ENCODE results near the gene DPP6. TPM values are rescaled to one million over a fixed set of nuclear protein-coding genes. Genes with fewer than 3 reads are reported as not detected.

DPP6 gene
- total RNA-seq, 1 experiment from 2014 or later, result 1.1 TPM

DNA sequence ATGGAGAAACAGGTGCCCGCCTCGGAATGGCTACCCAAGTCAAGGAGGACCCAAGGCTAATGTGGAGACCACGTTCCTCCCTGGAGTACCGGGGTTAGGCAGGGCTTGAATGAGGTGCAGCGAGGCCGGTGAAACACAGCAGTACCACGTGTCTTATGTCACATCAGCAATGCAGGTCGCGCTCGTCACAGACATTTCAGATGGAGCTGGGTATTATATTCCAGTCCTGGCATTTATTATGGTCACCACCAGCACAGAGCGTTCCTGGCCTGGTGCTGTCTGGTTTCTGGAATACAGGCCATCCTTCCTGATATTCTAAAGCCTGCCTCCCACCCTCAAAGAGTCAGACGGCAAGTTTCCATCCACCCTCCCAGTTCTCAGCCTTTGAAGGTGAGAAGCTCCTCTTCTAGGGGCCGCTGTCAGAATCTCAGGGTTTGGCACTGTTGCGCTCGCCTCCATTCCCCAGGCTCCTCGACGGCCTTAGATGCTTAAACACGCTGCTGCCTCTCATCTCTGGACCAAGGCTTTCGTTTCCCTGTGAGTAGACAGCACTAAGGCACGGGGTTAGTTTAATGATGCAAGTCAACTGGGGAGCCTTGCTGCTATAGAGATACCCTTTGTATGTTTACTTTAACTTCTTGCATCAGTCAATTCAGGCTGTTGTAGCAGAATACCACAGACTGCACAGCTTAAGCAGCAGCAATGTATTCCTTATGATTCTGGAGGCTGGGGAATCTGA lies 377.6 kb downstream of the DPP6 start:
- H3K27me3 ChIP-seq (ENCODE audit: control insufficient read depth, insufficient read depth, low read length), result no peaks in the 10 kb centered on the region
- no peak overlapping the region for H3K4me3 ChIP-seq (ENCODE audit: insufficient read depth, low read depth, low read length)
- DNase-seq, result no peak
- no peaks in the 10 kb centered on the region for H3K36me3 ChIP-seq (replicated peaks; ENCODE audit: control insufficient read depth, insufficient read depth, low read length)

DNA sequence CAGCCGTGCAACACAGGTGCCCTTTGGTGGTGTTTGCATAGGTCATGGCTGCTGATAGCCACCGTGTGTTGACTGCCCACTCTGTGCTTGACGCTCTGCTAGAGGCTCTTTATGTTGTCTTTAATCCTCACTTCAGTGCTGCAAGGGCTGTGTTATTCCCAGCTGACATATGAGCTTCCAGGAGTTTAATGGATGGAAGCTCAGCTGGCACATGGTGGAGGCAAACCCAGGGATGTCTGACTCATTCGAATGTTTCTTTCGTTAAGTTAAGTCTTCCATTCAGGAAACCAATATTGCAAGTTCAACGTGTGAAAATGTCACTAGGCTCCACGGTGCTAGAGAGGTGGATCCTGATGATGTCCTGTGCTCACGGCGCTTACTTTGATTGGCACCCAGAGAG lies 378.4 kb downstream of the DPP6 start:
- Histone ChIP-seq H3K27me3 (ENCODE audit: control insufficient read depth, insufficient read depth, low read length) (no peaks in the 10 kb centered on the region), H3K36me3 (replicated peaks; ENCODE audit: control insufficient read depth, insufficient read depth, low read length) (no peaks in the 10 kb centered on the region), H3K4me3 (ENCODE audit: insufficient read depth, low read depth, low read length) (no peak overlapping the region)
- DNase-seq, result no peak

DNA sequence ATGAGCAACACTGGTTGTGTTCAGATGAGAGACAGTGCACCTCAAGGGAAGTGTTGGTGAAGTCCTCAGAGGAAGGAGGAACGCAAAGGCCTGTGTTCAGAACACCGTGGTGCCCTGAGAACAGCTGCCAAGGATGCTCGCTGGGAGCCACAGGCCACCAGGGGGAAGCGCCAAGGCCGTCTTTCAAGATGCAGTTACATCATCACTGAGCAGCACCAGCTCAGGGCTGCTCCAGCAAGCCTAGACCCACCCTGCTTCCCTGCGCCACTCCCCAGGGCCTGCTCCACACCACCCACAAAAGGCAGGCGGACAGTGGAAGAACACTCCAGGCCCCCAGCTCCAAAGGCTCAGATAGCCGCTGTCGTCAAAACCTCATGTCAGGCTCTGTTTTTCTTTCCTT lies 378.8 kb downstream of the DPP6 start:
- peak; percentile 33 for DNase-seq
- Histone ChIP-seq H3K27me3 (ENCODE audit: control insufficient read depth, insufficient read depth, low read length) (no peaks in the 10 kb centered on the region), H3K4me3 (ENCODE audit: insufficient read depth, low read depth, low read length) (no peak overlapping the region), H3K36me3 (replicated peaks; ENCODE audit: control insufficient read depth, insufficient read depth, low read length) (no peaks in the 10 kb centered on the region)

DNA sequence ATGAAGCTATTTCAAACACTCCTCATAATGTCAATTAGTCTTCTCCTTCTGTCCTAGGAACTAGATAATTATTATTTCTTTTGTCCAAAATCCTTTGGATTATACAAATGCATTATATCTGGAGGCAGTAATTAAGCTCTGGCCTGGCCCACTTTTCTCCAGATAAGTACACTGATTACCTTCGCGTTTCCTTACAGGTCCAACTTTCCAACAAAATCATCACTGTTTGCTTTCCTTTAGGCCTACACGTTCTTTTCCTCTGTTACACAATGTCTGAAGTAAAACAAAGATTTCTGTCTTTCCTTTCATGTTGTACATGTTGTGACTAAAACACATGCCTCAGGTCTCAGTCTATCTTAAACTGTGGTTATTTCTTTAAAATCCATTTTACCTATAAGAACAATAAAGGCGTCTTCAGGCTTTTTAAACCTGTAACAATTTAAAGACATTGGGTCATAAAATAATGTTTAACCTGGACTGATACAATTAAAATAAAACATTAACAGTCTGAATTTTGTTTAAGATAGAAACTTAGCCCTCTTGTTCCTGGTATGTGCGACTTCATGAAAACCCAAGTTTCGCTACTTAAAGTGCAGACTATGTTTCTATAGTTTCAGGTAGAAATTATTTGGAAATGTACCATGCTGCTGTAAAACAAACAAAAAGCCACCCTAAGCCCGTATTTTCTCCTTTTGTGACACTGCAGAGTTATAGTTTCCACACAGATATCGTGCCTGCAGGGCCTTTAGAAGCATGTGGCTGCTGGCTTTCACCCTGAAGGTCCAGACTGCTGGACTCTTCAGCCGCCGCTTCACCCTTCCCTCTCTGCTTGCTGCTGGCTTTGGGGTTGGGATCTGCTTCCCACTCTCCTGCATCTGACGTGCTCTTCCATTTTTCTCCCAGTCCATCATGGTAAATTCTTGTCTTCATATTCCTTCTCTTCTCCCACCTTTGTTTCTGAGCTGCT lies 381.7 kb downstream of the DPP6 start:
- no peak for DNase-seq
- Histone ChIP-seq H3K4me3 (ENCODE audit: insufficient read depth, low read depth, low read length) (no peak overlapping the region), H3K36me3 (replicated peaks; ENCODE audit: control insufficient read depth, insufficient read depth, low read length) (no peaks in the 10 kb centered on the region), H3K27me3 (ENCODE audit: control insufficient read depth, insufficient read depth, low read length) (no peaks in the 10 kb centered on the region)

DNA sequence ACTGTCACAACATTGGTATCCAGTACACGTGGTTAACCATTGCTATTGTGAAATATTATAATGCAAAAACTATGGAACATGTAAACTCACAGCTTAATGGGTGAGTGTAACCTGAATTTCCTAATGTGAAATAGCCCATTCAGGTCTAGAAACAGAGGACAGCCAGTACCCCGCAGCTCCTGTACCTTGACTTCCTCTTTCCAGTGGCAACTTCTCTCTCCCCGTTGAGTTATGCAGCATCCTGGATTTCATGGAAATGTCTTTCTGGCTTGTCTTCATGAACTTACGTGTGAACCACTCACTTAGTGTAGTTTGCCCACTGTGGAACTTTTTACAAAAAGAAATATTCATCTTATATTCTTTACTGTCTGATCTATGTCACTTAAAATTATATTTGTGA lies 384.4 kb downstream of the DPP6 start:
- H3K36me3 ChIP-seq (replicated peaks; ENCODE audit: control insufficient read depth, insufficient read depth, low read length), result no peaks in the 10 kb centered on the region
- DNase-seq, result no peak
- H3K27me3 ChIP-seq (ENCODE audit: control insufficient read depth, insufficient read depth, low read length), result no peaks in the 10 kb centered on the region
- no peak overlapping the region for H3K4me3 ChIP-seq (ENCODE audit: insufficient read depth, low read depth, low read length)

DNA sequence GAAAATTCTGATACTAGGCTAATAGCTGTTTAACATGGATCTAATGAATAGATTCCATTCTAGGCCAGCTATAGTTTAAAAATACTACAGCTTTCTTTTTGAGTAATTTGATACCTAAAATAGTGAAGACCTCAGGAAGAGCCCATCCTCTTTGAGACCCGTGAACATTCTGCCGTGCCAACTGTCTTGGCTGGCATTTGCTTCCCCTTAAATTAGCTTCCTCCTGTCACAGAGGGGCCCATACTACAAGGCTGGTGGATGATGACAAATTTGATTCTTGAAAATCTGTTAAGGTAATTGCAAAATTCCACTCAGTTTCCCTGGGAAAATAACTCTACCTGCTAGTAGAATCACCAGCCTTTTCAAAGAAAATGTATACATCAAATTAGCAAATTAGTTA lies 385.0 kb downstream of the DPP6 start:
- no peak overlapping the region for H3K4me3 ChIP-seq (ENCODE audit: insufficient read depth, low read depth, low read length)
- H3K27me3 ChIP-seq (ENCODE audit: control insufficient read depth, insufficient read depth, low read length), result no peaks in the 10 kb centered on the region
- no peak for DNase-seq
- H3K36me3 ChIP-seq (replicated peaks; ENCODE audit: control insufficient read depth, insufficient read depth, low read length), result no peaks in the 10 kb centered on the region

DNA sequence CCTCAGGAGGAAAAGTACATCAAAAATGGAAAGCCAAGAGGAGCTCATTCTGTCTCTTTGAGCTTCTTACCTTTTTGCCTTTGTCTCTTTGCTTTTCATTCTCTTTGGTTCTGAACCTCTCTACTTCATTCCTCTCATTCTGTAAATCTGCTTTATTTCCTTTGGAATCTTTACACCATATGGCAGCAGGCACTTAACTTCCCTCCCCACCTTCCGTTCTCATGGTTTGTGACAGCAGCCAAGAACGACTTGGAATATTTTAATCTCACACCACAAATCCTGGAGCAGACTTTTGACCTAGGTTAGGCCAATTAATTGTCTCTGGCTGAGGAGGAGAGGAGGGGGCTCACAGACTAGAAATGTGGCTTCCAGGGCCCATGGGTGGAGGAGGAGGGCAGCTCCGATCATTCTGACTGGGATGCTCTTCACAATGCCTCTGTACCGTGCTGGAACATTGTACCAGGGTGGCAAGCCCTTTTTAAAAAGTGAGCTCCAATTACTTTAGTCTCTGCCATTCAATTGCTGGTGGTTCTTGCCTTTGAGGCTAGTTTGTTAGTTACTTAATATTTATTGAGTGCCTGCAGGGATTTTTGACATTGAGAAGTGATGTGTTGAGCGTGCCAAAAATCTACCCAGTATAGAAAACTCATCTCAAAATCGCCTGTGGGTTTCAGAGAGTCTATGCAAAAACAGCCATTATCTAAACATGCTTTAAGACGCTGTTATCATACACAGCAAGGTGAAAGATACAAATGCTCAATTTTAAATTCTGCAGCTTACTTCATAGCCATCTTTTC lies 386.6 kb downstream of the DPP6 start:
- H3K36me3 ChIP-seq (replicated peaks; ENCODE audit: control insufficient read depth, insufficient read depth, low read length), result no peaks in the 10 kb centered on the region
- no peak for DNase-seq
- no peak overlapping the region for H3K4me3 ChIP-seq (ENCODE audit: insufficient read depth, low read depth, low read length)
- H3K27me3 ChIP-seq (ENCODE audit: control insufficient read depth, insufficient read depth, low read length), result no peaks in the 10 kb centered on the region

DNA sequence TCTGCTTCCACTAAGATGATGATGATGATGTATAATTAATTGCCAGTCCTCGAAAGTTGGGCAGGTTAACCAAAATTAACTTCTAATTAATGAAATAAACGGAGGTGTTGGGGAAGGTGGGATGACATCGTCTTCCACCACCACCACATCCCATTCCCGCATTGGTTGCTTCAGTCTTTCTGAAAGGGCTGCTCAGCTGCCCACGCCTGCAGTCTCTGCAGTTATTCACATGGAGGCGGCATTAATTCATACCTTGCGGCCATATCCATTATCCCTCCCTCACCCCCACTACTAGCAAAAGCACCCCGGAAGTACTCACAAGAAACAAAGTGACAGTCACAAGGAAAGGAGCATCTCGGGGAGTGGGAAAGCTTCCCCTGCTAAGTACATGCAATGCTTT lies 387.9 kb downstream of the DPP6 start:
- no peaks in the 10 kb centered on the region for H3K36me3 ChIP-seq (replicated peaks; ENCODE audit: control insufficient read depth, insufficient read depth, low read length)
- no peak overlapping the region for H3K4me3 ChIP-seq (ENCODE audit: insufficient read depth, low read depth, low read length)
- H3K27me3 ChIP-seq (ENCODE audit: control insufficient read depth, insufficient read depth, low read length), result no peaks in the 10 kb centered on the region
- DNase-seq, result no peak

DNA sequence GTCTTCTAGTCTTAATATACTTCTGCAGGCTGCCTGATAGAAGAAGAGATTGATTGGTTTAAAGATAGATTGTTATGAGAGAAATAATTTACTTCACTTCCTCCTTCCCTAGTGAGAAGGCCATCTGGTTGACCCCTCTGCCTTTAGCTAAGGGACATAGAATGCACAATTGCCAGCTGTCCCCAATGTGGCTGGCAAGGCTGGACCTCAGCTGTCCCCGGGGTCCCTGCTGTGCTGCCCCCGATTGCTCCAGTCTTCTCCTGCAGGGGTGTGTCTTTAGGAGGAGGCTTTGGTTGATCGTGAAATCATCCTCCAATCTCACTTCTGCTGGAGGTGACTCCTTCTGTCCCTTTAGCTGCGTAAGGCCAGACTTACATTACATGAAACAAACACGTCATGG lies 388.5 kb downstream of the DPP6 start:
- DNase-seq, result no peak
- Histone ChIP-seq H3K27me3 (ENCODE audit: control insufficient read depth, insufficient read depth, low read length) (no peaks in the 10 kb centered on the region), H3K36me3 (replicated peaks; ENCODE audit: control insufficient read depth, insufficient read depth, low read length) (no peaks in the 10 kb centered on the region), H3K4me3 (ENCODE audit: insufficient read depth, low read depth, low read length) (no peak overlapping the region)

DNA sequence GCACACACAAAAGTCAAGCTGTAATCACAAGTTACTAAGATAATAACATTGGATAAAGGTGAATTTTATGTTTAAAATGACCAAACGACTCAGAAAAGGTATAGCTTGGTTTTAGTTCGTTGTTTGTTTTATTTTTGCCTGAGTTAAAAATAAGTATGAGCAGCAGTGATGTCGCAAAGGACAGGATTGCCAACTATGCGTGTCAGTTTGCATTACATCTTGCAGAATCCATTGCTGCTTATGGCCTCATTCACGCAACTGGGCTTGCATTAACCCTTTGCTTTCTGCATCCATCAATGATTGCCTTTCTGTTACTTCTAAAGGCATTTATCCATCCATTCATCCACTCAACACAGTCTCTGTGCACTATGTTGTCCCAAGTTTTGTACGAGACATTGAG lies 389.6 kb downstream of the DPP6 start:
- Histone ChIP-seq H3K4me3 (ENCODE audit: insufficient read depth, low read depth, low read length) (no peak overlapping the region), H3K36me3 (replicated peaks; ENCODE audit: control insufficient read depth, insufficient read depth, low read length) (no peaks in the 10 kb centered on the region), H3K27me3 (ENCODE audit: control insufficient read depth, insufficient read depth, low read length) (no peaks in the 10 kb centered on the region)
- no peak for DNase-seq

DNA sequence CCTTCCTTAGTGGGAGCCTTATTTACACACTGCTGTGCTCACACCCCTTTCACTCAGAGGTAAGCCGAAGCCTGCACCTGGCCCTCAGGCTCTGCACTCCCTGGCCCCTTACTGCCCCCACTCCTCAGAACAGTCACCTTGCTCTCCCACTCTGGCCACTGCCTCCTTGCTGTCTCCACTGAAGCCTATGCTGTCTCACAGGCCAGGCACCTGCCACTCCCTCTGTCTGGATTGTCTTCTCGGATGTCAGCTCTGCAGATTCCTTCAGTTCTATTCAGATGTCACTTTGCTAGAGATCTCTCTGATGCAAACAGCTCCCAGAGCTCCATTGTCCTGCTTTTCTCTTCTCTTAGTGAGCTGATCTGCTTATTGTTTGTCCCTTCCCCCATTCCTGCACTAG lies 390.7 kb downstream of the DPP6 start:
- no peaks in the 10 kb centered on the region for H3K27me3 ChIP-seq (ENCODE audit: control insufficient read depth, insufficient read depth, low read length)
- no peaks in the 10 kb centered on the region for H3K36me3 ChIP-seq (replicated peaks; ENCODE audit: control insufficient read depth, insufficient read depth, low read length)
- no peak for DNase-seq
- no peak overlapping the region for H3K4me3 ChIP-seq (ENCODE audit: insufficient read depth, low read depth, low read length)

DNA sequence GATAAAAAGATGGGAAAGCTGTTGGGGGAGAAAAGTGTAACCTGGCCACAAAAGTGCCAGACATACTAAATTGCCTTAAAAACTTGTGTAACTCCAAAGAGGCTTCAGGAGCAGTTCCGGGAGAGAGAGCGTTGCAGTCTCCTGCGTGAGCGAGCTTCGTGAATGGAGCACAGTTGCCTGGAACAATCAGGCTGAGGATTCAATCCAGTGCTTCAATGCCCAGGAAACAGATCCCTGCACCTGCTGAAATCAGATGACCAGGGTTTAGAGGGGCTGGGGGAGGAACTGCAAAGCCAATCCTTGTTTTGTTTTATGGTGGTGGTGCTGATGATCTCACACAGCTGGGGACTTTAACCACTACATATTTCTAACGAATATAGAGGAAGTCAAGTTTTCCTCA lies 398.3 kb downstream of the DPP6 start:
- Histone ChIP-seq H3K27me3 (ENCODE audit: control insufficient read depth, insufficient read depth, low read length) (no peaks in the 10 kb centered on the region), H3K36me3 (replicated peaks; ENCODE audit: control insufficient read depth, insufficient read depth, low read length) (no peaks in the 10 kb centered on the region), H3K4me3 (ENCODE audit: insufficient read depth, low read depth, low read length) (no peak overlapping the region)
- no peak for DNase-seq

DNA sequence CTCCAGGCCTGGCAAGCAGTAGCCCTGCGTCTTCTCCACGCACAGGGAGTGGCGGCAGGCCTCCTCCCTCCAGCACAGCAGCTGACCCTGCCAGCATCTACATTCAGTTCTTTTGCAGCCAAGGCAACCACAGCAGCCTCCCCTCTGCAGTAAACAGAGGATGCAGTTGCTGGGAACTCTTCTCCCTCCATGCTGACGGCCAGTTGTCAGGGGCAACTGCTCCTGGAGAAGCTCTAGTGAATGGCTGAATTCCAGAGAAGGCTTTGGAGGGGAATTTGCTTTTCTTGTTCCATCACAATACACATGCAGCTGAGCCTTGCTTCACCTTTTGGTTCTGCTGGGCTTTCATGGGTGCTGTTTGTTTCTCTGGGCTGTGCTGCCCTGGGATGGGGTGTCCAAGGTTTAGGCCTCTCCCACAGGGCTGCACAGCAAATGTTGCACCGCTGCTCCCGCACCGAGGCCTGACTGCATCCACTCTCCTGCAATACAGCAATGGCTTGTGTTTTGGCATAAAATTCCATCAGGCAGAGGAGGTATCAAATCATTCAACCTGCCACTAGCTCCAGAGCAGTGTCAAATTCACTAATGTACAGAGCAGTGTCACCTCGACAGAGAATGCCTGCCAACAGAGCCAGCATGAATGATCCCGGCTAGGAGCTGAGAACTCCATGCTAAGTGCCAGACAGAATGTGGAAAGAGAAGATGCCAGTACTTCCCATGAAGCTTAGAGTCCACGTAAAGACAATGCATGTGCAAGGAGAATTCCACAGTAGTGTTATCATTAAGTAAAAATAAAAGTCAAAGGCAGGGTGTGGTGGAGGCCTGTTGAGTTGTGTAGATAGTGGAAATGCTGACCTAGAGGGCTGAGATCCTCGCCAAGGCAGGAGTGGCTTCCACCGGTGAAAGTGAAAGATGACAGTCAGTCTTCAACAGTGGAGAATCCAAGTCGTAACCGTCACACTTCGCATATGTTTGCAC lies 399.6 kb downstream of the DPP6 start:
- peak; percentile 38 for DNase-seq
- H3K36me3 ChIP-seq (replicated peaks; ENCODE audit: control insufficient read depth, insufficient read depth, low read length), result no peaks in the 10 kb centered on the region
- no peak overlapping the region for H3K4me3 ChIP-seq (ENCODE audit: insufficient read depth, low read depth, low read length)
- no peaks in the 10 kb centered on the region for H3K27me3 ChIP-seq (ENCODE audit: control insufficient read depth, insufficient read depth, low read length)

DNA sequence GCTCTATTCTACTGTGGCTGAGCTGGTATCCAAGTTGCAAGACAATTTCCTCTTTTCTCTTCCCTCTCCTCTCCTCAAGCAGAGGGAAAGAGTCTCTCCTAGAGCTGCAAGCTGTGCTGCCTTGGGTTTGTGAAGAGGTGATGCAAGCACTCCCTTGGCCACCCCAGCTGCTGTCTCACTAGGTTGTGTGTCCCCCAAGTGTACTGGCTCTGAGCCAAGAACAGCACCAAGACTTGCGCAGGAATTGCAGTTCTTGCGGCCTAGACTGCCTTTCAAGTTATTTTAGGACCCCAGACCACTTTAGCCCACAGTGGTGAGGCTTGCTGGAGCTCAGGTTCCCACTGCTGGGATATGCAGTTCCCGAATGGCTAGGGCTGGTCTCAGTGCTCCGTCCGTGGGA lies 411.6 kb downstream of the DPP6 start:
- no peaks in the 10 kb centered on the region for H3K27me3 ChIP-seq (ENCODE audit: control insufficient read depth, insufficient read depth, low read length)
- H3K4me3 ChIP-seq (ENCODE audit: insufficient read depth, low read depth, low read length), result no peak overlapping the region
- no peak for DNase-seq
- H3K36me3 ChIP-seq (replicated peaks; ENCODE audit: control insufficient read depth, insufficient read depth, low read length), result no peaks in the 10 kb centered on the region
